ENCODE results near the gene DAB1. TPM values are rescaled to one million over a fixed set of nuclear protein-coding genes. Genes with fewer than 3 reads are reported as not detected.

Gene DAB1
- total and polyA plus RNA-seq, 7 donors = under 0.01 to 1.1 (median 0.75) TPM; not detected in 1

GRCh38 chr1:57403201-57403600, 20.7 kb downstream of the DAB1 start:
- intact Hi-C loops (cut with DNase I) = no loop called here
- H3K9me3 ChIP-seq = no peaks in the 10 kb centered on the region
- no peak overlapping the region for H3K27ac ChIP-seq
- WGBS, 2 donors = 89 to 94% methylated on average over 1 of the region's 1 CpG
- TF ChIP-seq POLR2AphosphoS5 (IDR thresholded peaks at IDR 0.05) (no peak), EP300 (IDR thresholded peaks at IDR 0.05) (no peak), POLR2A (IDR thresholded peaks at IDR 0.05) (no peak), CTCF (IDR thresholded peaks at IDR 0.05) (no peak)
- H3K4me3 ChIP-seq = no peak overlapping the region
- DNase-seq = no peak
- H3K36me3 ChIP-seq = no peaks in the 10 kb centered on the region
- H3K4me1 ChIP-seq = peaks cover 0 to 12% (median 5%) of the 10 kb centered on the region in 4 donors
- peaks cover 0 to 26% (median 0%) of the 10 kb centered on the region in 3 donors for H3K27me3 ChIP-seq

- Histone ChIP-seq H3K36me3 (no peaks in the 10 kb centered on the region), H3K27ac (no peak overlapping the region), H3K4me3 (no peak overlapping the region), H3K27me3 (peaks cover 0 to 40% (median 0%) of the 10 kb centered on the region in 3 donors), H3K9me3 (no peaks in the 10 kb centered on the region), H3K4me1 (no peaks in the 10 kb centered on the region)
- intact Hi-C loops (cut with DNase I) = no loop called here
- no peak for DNase-seq
- no peak for TF ChIP-seq POLR2A (IDR thresholded peaks at IDR 0.05)
- TF ChIP-seq EP300 (IDR thresholded peaks at IDR 0.05) = no peak
- TF ChIP-seq CTCF (IDR thresholded peaks at IDR 0.05) = no peak
- no peak for TF ChIP-seq POLR2AphosphoS5 (IDR thresholded peaks at IDR 0.05)
- WGBS, 2 donors = 84 to 93% methylated on average over 1 of the region's 1 CpG
Measured at GRCh38 chr1:57401671-57402070, 22.2 kb downstream of the DAB1 start.

GRCh38 chr1:57400048-57400447, 23.8 kb downstream of the DAB1 start:
- intact Hi-C loops (cut with DNase I) = no loop called here
- peaks cover 0 to 55% (median 0%) of the 10 kb centered on the region in 3 donors for H3K27me3 ChIP-seq
- H3K27ac ChIP-seq = no peak overlapping the region
- H3K9me3 ChIP-seq = no peaks in the 10 kb centered on the region
- H3K4me3 ChIP-seq = no peak overlapping the region
- no peaks in the 10 kb centered on the region for H3K36me3 ChIP-seq
- DNase-seq = no peak
- TF ChIP-seq EP300 (IDR thresholded peaks at IDR 0.05) (no peak), POLR2A (IDR thresholded peaks at IDR 0.05) (no peak), CTCF (IDR thresholded peaks at IDR 0.05) (no peak), POLR2AphosphoS5 (IDR thresholded peaks at IDR 0.05) (no peak)
- H3K4me1 ChIP-seq = no peaks in the 10 kb centered on the region
- WGBS, 2 donors = 27 to 69% methylated on average over 5 of the region's 5 CpGs

- WGBS, 2 donors = 74 to 80% methylated on average over 6 of the region's 6 CpGs
- Histone ChIP-seq H3K4me1 (peaks cover 0 to 11% (median 5%) of the 10 kb centered on the region in 4 donors), H3K27me3 (peaks cover 0 to 39% (median 0%) of the 10 kb centered on the region in 3 donors), H3K9me3 (no peaks in the 10 kb centered on the region), H3K4me3 (no peak overlapping the region), H3K36me3 (no peaks in the 10 kb centered on the region), H3K27ac (no peak overlapping the region)
- intact Hi-C loops (cut with DNase I) = no loop called here
- DNase-seq = no peak
- peak; percentile 10 to 88 (median 58) for TF ChIP-seq POLR2AphosphoS5 (IDR thresholded peaks at IDR 0.05)
- no peak for TF ChIP-seq CTCF (IDR thresholded peaks at IDR 0.05)
- TF ChIP-seq EP300 (IDR thresholded peaks at IDR 0.05) = peak in 1 of 4 donors; percentile 32
Measured at GRCh38 chr1:57393058-57393584, 30.7 kb downstream of the DAB1 start.

- WGBS, 2 donors = 46 to 48% methylated on average over 1 of the region's 1 CpG
- no peak for DNase-seq
- TF ChIP-seq EP300 (IDR thresholded peaks at IDR 0.05) = no peak
- TF ChIP-seq POLR2A (IDR thresholded peaks at IDR 0.05) = no peak
- no peak for TF ChIP-seq CTCF (IDR thresholded peaks at IDR 0.05)
- TF ChIP-seq POLR2AphosphoS5 (IDR thresholded peaks at IDR 0.05) = no peak
- no peak overlapping the region for H3K4me3 ChIP-seq
- H3K27ac ChIP-seq = no peak overlapping the region
- no peaks in the 10 kb centered on the region for H3K27me3 ChIP-seq
- H3K9me3 ChIP-seq = no peaks in the 10 kb centered on the region
- intact Hi-C loops (cut with DNase I) = no loop called here
- H3K4me1 ChIP-seq = no peaks in the 10 kb centered on the region
- no peaks in the 10 kb centered on the region for H3K36me3 ChIP-seq
Measured at GRCh38 chr1:57385336-57385735, 38.5 kb downstream of the DAB1 start.

All from sigmoid colon (tissue), 7 donors.